ENCODE measurements around the gene EXOC4.

Gene EXOC4

GRCh38 chr7:133859871-133860450 is 607.1 kb downstream of the EXOC4 start:
- Histone ChIP-seq H3K18ac (ENCODE audit: low read length) (no peak overlapping the region), H3K4me2 (ENCODE audit: insufficient read depth, low read length, poor library complexity, severe bottlenecking) (no peak overlapping the region), H3K14ac (ENCODE audit: low read length) (no peak overlapping the region), H2BK120ac (ENCODE audit: low read depth, low read length) (no peak overlapping the region), H3K23ac (ENCODE audit: low read depth, low read length, poor library complexity) (no peak overlapping the region), H2AK5ac (ENCODE audit: low read depth, low read length) (no peak overlapping the region), H3K9ac (ENCODE audit: low read depth, low read length, poor library complexity) (no peak overlapping the region), H3K27ac (replicated peaks; ENCODE audit: low read length) (no peak overlapping the region), H3K9me3 (replicated peaks in 1 of 2; ENCODE audit: control insufficient read depth in 2 of 2, insufficient read depth in 1 of 2, low read depth in 1 of 2, low read length in 2 of 2) (peaks cover 6% of the 10 kb centered on the region in 2 donors), H3K4ac (ENCODE audit: low read length) (no peak overlapping the region), H2BK5ac (ENCODE audit: low read length) (no peak overlapping the region), H3K36me3 (replicated peaks in 1 of 2; ENCODE audit: control insufficient read depth in 2 of 2, insufficient read depth in 2 of 2, low read length in 2 of 2) (no peaks in the 10 kb centered on the region), H2BK15ac (ENCODE audit: low read length) (no peak overlapping the region), H4K91ac (ENCODE audit: low read depth, low read length, poor library complexity) (no peak overlapping the region), H3K79me1 (ENCODE audit: low read depth, low read length) (no peaks in the 10 kb centered on the region), H2BK12ac (ENCODE audit: low read length) (no peak overlapping the region), H4K8ac (ENCODE audit: low read depth, low read length) (no peak overlapping the region), H3K4me3 (ENCODE audit: low read length in 2 of 2) (no peak overlapping the region), H3K27me3 (ENCODE audit: control insufficient read depth in 3 of 3, insufficient read depth in 3 of 3, low read depth in 1 of 3, low read length in 3 of 3) (no peaks in the 10 kb centered on the region), H2AFZ (ENCODE audit: low read length) (no peak overlapping the region), H3K4me1 (ENCODE audit: control insufficient read depth in 2 of 2, insufficient read depth in 1 of 2, low read depth in 1 of 2, low read length in 2 of 2) (no peaks in the 10 kb centered on the region)
- no peak for DNase-seq (ENCODE audit: low spot score)
- no CpG with 5 or more reads among the region's 6 CpGs for WGBS, 2 donors (ENCODE audit: extremely low coverage in 2 of 2, insufficient read length in 2 of 2, insufficient replicate concordance in 1 of 2)

- H3K4me2 ChIP-seq (ENCODE audit: insufficient read depth, low read length, poor library complexity, severe bottlenecking), result no peak overlapping the region
- no peaks in the 10 kb centered on the region for H3K79me1 ChIP-seq (ENCODE audit: low read depth, low read length)
- no peak for DNase-seq (ENCODE audit: low spot score)
- no peak overlapping the region for H3K4ac ChIP-seq (ENCODE audit: low read length)
- H3K27me3 ChIP-seq (ENCODE audit: control insufficient read depth in 3 of 3, insufficient read depth in 3 of 3, low read depth in 1 of 3, low read length in 3 of 3), result no peaks in the 10 kb centered on the region
- no peak overlapping the region for H2BK15ac ChIP-seq (ENCODE audit: low read length)
- H3K27ac ChIP-seq (replicated peaks; ENCODE audit: low read length), result no peak overlapping the region
- H3K36me3 ChIP-seq (replicated peaks in 1 of 2; ENCODE audit: control insufficient read depth in 2 of 2, insufficient read depth in 2 of 2, low read length in 2 of 2), result no peaks in the 10 kb centered on the region
- H3K9me3 ChIP-seq (replicated peaks in 1 of 2; ENCODE audit: control insufficient read depth in 2 of 2, insufficient read depth in 1 of 2, low read depth in 1 of 2, low read length in 2 of 2), result peaks cover 6% of the 10 kb centered on the region in 2 donors
- H3K14ac ChIP-seq (ENCODE audit: low read length), result no peak overlapping the region
- no peak overlapping the region for H3K4me3 ChIP-seq (ENCODE audit: low read length in 2 of 2)
- H3K4me1 ChIP-seq (ENCODE audit: control insufficient read depth in 2 of 2, insufficient read depth in 1 of 2, low read depth in 1 of 2, low read length in 2 of 2), result no peaks in the 10 kb centered on the region
- no peak overlapping the region for H4K91ac ChIP-seq (ENCODE audit: low read depth, low read length, poor library complexity)
- H3K18ac ChIP-seq (ENCODE audit: low read length), result no peak overlapping the region
- H2BK12ac ChIP-seq (ENCODE audit: low read length), result no peak overlapping the region
- no peak overlapping the region for H2AFZ ChIP-seq (ENCODE audit: low read length)
- no peak overlapping the region for H2BK5ac ChIP-seq (ENCODE audit: low read length)
- H4K8ac ChIP-seq (ENCODE audit: low read depth, low read length), result no peak overlapping the region
- H2BK120ac ChIP-seq (ENCODE audit: low read depth, low read length), result no peak overlapping the region
- no CpG with 5 or more reads among the region's 1 CpG for WGBS, 2 donors (ENCODE audit: extremely low coverage in 2 of 2, insufficient read length in 2 of 2, insufficient replicate concordance in 1 of 2)
- no peak overlapping the region for H3K9ac ChIP-seq (ENCODE audit: low read depth, low read length, poor library complexity)
- no peak overlapping the region for H3K23ac ChIP-seq (ENCODE audit: low read depth, low read length, poor library complexity)
- no peak overlapping the region for H2AK5ac ChIP-seq (ENCODE audit: low read depth, low read length)
Measured at GRCh38 chr7:133860628-133861335, 607.9 kb downstream of the EXOC4 start.

- Histone ChIP-seq H2AFZ (ENCODE audit: low read length) (no peak overlapping the region), H3K27ac (replicated peaks; ENCODE audit: low read length) (no peak overlapping the region), H3K9me3 (replicated peaks in 1 of 2; ENCODE audit: control insufficient read depth in 2 of 2, insufficient read depth in 1 of 2, low read depth in 1 of 2, low read length in 2 of 2) (peaks cover 6% of the 10 kb centered on the region in 2 donors), H3K18ac (ENCODE audit: low read length) (no peak overlapping the region), H3K79me1 (ENCODE audit: low read depth, low read length) (no peaks in the 10 kb centered on the region), H3K36me3 (replicated peaks in 1 of 2; ENCODE audit: control insufficient read depth in 2 of 2, insufficient read depth in 2 of 2, low read length in 2 of 2) (no peaks in the 10 kb centered on the region), H3K9ac (ENCODE audit: low read depth, low read length, poor library complexity) (no peak overlapping the region), H3K14ac (ENCODE audit: low read length) (no peak overlapping the region), H4K91ac (ENCODE audit: low read depth, low read length, poor library complexity) (no peak overlapping the region), H3K4me3 (ENCODE audit: low read length in 2 of 2) (no peak overlapping the region), H3K23ac (ENCODE audit: low read depth, low read length, poor library complexity) (no peak overlapping the region), H3K4me2 (ENCODE audit: insufficient read depth, low read length, poor library complexity, severe bottlenecking) (no peak overlapping the region), H3K27me3 (ENCODE audit: control insufficient read depth in 3 of 3, insufficient read depth in 3 of 3, low read depth in 1 of 3, low read length in 3 of 3) (no peaks in the 10 kb centered on the region), H2AK5ac (ENCODE audit: low read depth, low read length) (no peak overlapping the region), H2BK120ac (ENCODE audit: low read depth, low read length) (no peak overlapping the region), H4K8ac (ENCODE audit: low read depth, low read length) (no peak overlapping the region), H2BK15ac (ENCODE audit: low read length) (no peak overlapping the region), H3K4me1 (ENCODE audit: control insufficient read depth in 2 of 2, insufficient read depth in 1 of 2, low read depth in 1 of 2, low read length in 2 of 2) (peaks cover 0 to under 1% of the 10 kb centered on the region in 2 donors), H2BK12ac (ENCODE audit: low read length) (no peak overlapping the region), H2BK5ac (ENCODE audit: low read length) (no peak overlapping the region), H3K4ac (ENCODE audit: low read length) (no peak overlapping the region)
- WGBS, 2 donors (ENCODE audit: extremely low coverage in 2 of 2, insufficient read length in 2 of 2, insufficient replicate concordance in 1 of 2), result no CpG with 5 or more reads among the region's 4 CpGs
- DNase-seq (ENCODE audit: low spot score), result no peak
Measured at GRCh38 chr7:133861876-133862275, 609.0 kb downstream of the EXOC4 start.

- Histone ChIP-seq H2BK15ac (ENCODE audit: low read length) (no peak overlapping the region), H3K4me2 (ENCODE audit: insufficient read depth, low read length, poor library complexity, severe bottlenecking) (no peak overlapping the region), H3K18ac (ENCODE audit: low read length) (no peak overlapping the region), H3K27me3 (ENCODE audit: control insufficient read depth in 3 of 3, insufficient read depth in 3 of 3, low read depth in 1 of 3, low read length in 3 of 3) (no peaks in the 10 kb centered on the region), H2AFZ (ENCODE audit: low read length) (no peak overlapping the region), H3K23ac (ENCODE audit: low read depth, low read length, poor library complexity) (no peak overlapping the region), H3K9me3 (replicated peaks in 1 of 2; ENCODE audit: control insufficient read depth in 2 of 2, insufficient read depth in 1 of 2, low read depth in 1 of 2, low read length in 2 of 2) (no peaks in the 10 kb centered on the region), H4K8ac (ENCODE audit: low read depth, low read length) (no peak overlapping the region), H2BK12ac (ENCODE audit: low read length) (no peak overlapping the region), H2AK5ac (ENCODE audit: low read depth, low read length) (no peak overlapping the region), H3K36me3 (replicated peaks in 1 of 2; ENCODE audit: control insufficient read depth in 2 of 2, insufficient read depth in 2 of 2, low read length in 2 of 2) (no peaks in the 10 kb centered on the region), H2BK5ac (ENCODE audit: low read length) (no peak overlapping the region), H3K4ac (ENCODE audit: low read length) (no peak overlapping the region), H3K4me3 (ENCODE audit: low read length in 2 of 2) (no peak overlapping the region), H3K14ac (ENCODE audit: low read length) (no peak overlapping the region), H3K79me1 (ENCODE audit: low read depth, low read length) (no peaks in the 10 kb centered on the region), H4K91ac (ENCODE audit: low read depth, low read length, poor library complexity) (no peak overlapping the region), H3K27ac (replicated peaks; ENCODE audit: low read length) (no peak overlapping the region), H2BK120ac (ENCODE audit: low read depth, low read length) (no peak overlapping the region), H3K4me1 (ENCODE audit: control insufficient read depth in 2 of 2, insufficient read depth in 1 of 2, low read depth in 1 of 2, low read length in 2 of 2) (peaks cover 0 to 2% of the 10 kb centered on the region in 2 donors), H3K9ac (ENCODE audit: low read depth, low read length, poor library complexity) (no peak overlapping the region)
- no peak for DNase-seq (ENCODE audit: low spot score)
- WGBS, 2 donors (ENCODE audit: extremely low coverage in 2 of 2, insufficient read length in 2 of 2, insufficient replicate concordance in 1 of 2), result no CpG with 5 or more reads among the region's 1 CpG
Measured at GRCh38 chr7:133863362-133864061, 610.6 kb downstream of the EXOC4 start.
